HepG2 (cell line): ENCODE data around the gene NCOA7. TPM values are rescaled to one million over a fixed set of nuclear protein-coding genes. Genes with fewer than 3 reads are reported as not detected.

Experiments
- ARID2 ChIP-seq: sonication (generic); formaldehyde crosslinking; IDR thresholded peaks from 2 replicates; pipeline ENCODE4 v1.8.1; 2022; ENCODE audit warnings: mild to moderate bottlenecking, missing genetic modification reagents, borderline replicate concordance
- ELF3 ChIP-seq: IDR thresholded peaks from 2 replicates; pipeline ENCODE4 v1.6.1; 2016; ENCODE audit warnings: missing genetic modification reagents, missing compliant biosample characterization
- EP300 ChIP-seq, 3 experiments: sonication (generic) in 1 of 3; formaldehyde crosslinking in 1 of 3; IDR thresholded peaks; 2 replicates each; pipeline versions ENCODE4 v1.5.1 to v1.6.1; 2011 to 2020; ENCODE audit warnings: low read depth in 2 of 3, low read length in 2 of 3, borderline replicate concordance in 1 of 3, improper control_type of control experiment in 1 of 3, mild to moderate bottlenecking in 1 of 3, missing genetic modification reagents in 1 of 3, moderate library complexity in 1 of 3
- EZH2 ChIP-seq: conservative IDR thresholded peaks from 2 replicates; pipeline ENCODE4 v1.6.1; 2012; ENCODE audit warnings: mild to moderate bottlenecking, low read depth, low read length, moderate library complexity
- HOXD1 ChIP-seq: sonication (generic); formaldehyde crosslinking; IDR thresholded peaks from 2 replicates; pipeline ENCODE4 v1.5.0; 2020; ENCODE audit warnings: missing genetic modification reagents
- MXI1 ChIP-seq: IDR thresholded peaks from 3 replicates; pipeline ENCODE4 v1.6.1; 2012; ENCODE audit warnings: low read depth, low read length, inconsistent platforms, borderline replicate concordance
- PHF20 ChIP-seq: sonication (generic); formaldehyde crosslinking; IDR thresholded peaks from 2 replicates; pipeline ENCODE4 v1.5.0; 2020; ENCODE audit warnings: mild to moderate bottlenecking, missing genetic modification reagents
- SALL1 ChIP-seq: sonication (generic); formaldehyde crosslinking; IDR thresholded peaks from 2 replicates; pipeline ENCODE4 v1.8.0; 2022; ENCODE audit warnings: mild to moderate bottlenecking, missing genetic modification reagents
- TCF12 ChIP-seq, 2 experiments: fragments of 450-650 bp in 1 of 2; sonication (generic) in 1 of 2; formaldehyde crosslinking in 1 of 2; IDR thresholded peaks; 2 replicates each; pipeline versions ENCODE4 v1.6.1 to v1.8.0; 2017 to 2022; ENCODE audit warnings: antibody characterized with exemption in 1 of 2, mild to moderate bottlenecking in 1 of 2, missing genetic modification reagents in 1 of 2, moderate library complexity in 1 of 2
- U2AF1 ChIP-seq: fragments of 200-400 bp; formaldehyde crosslinking; optimal IDR thresholded peaks from 2 replicates; pipeline ENCODE3; 2017; ENCODE audit warnings: mild to moderate bottlenecking, low read depth, low read length
- ZBTB46 ChIP-seq: sonication (generic); formaldehyde crosslinking; IDR thresholded peaks from 2 replicates; pipeline ENCODE4 v1.4.0; 2020; ENCODE audit warnings: mild to moderate bottlenecking, missing genetic modification reagents, borderline replicate concordance
- ZNF24 ChIP-seq: fragments of 450-650 bp; IDR thresholded peaks from 2 replicates; pipeline ENCODE4 v1.6.1; 2017; ENCODE audit warnings: antibody characterized with exemption, mild to moderate bottlenecking
- ZNF383 ChIP-seq: sonication (generic); formaldehyde crosslinking; IDR thresholded peaks from 2 replicates; pipeline ENCODE4 v1.4.0; 2020; ENCODE audit warnings: missing genetic modification reagents, mild to moderate bottlenecking, borderline replicate concordance
- ZNF432 ChIP-seq: sonication (generic); formaldehyde crosslinking; IDR thresholded peaks from 2 replicates; pipeline ENCODE4 v1.5.0; 2020; ENCODE audit warnings: missing genetic modification reagents, mild to moderate bottlenecking, borderline replicate concordance
- ZNF614 ChIP-seq: IDR thresholded peaks from 2 replicates; pipeline ENCODE4 v1.6.1; 2018; ENCODE audit warnings: missing biosample characterization, missing genetic modification reagents, inconsistent platforms, borderline replicate concordance
- ZSCAN12 ChIP-seq: sonication (generic); formaldehyde crosslinking; IDR thresholded peaks from 2 replicates; pipeline ENCODE4 v1.9.0; 2021; ENCODE audit warnings: mild to moderate bottlenecking, missing genetic modification reagents
- ZSCAN30 ChIP-seq: sonication (generic); formaldehyde crosslinking; IDR thresholded peaks from 2 replicates; pipeline ENCODE4 v1.5.0; 2020; ENCODE audit warnings: mild to moderate bottlenecking, missing genetic modification reagents
- polyA plus RNA-seq, 8 experiments: library from polyadenylated mRNA; depleted of rRNA in 3 of 8; stranded (reverse) in 7 of 8; unstranded in 1 of 8; fragments of >200 nt; fragmentation: Illumina TruSeq in 4 of 8; extraction: Trizol in 4 of 8; gene quantifications; 2 replicates each; pipeline versions ENCODE4 v1.2.1 to v1.2.3, GENCODE V29; 2011 to 2016; ENCODE audit warnings: low read depth in 4 of 8, missing spikeins in 1 of 8, mixed read lengths in 1 of 8; ENCODE audit not compliant: insufficient read depth in 1 of 8
- total RNA-seq, 5 experiments: library from RNA; depleted of rRNA; stranded (reverse); fragments of >200 nt; fragmentation: Illumina TruSeq; extraction: Trizol; gene quantifications; 2 replicates each; pipeline ENCODE4 v1.2.3, GENCODE V29; 2016; ENCODE audit warnings: low read depth in 1 of 5
- TF ChIP-seq, protein P1 (sequence below): IDR thresholded peaks from 2 replicates; pipeline ENCODE4 v1.6.1; 2016; ENCODE audit warnings: mild to moderate bottlenecking, missing biosample characterization, missing genetic modification reagents
- TF ChIP-seq, protein P2 (sequence below): sonication (generic); formaldehyde crosslinking; IDR thresholded peaks from 2 replicates; pipeline ENCODE4 v1.5.0; 2020; ENCODE audit warnings: mild to moderate bottlenecking, missing genetic modification reagents, borderline replicate concordance

Gene NCOA7
- total and polyA plus RNA-seq, 2 of the 13 experiments (the other 11 are each of a cell fraction or from before 2014, with no cell fraction given): 13.6 to 20.8 TPM

DNA sequence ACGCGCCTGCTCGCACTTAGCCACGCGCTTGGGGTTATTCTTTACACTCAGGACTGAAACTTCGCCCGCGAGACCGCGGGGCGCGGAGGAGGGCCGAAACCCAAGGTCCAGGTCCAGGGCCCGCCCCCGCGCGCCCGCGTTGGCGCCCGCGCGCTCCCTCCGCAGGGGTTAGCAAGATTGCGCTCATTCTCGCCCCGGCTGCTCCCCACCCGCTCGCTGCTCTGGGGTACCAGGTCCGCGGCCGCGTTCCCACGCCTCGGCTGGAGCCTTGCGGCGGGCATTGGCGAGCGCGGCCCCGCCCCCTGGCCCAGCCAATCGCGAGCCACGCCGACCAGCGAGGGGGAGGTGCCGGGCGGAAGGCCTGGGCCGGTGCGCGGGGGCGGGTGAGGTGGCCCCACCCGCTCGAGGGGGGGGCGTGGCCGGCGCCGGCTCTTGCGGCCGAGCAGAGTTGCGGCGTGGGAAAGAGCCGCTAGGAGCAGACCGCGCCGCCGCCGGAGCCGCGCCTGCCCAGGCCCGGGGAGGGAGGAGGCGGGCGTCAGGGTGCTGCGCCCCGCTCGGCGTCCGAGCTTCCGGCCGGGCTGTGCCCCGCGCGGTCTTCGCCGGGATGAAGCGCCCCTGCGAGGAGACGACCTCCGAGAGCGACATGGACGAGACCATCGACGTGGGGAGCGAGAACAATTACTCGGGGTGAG is 41.4 kb upstream of the NCOA7 start, which contains the start of gene HEY2 (continued):
- TF ChIP-seq EP300 (IDR thresholded peaks at IDR 0.05; ENCODE audit: low read depth in 2 of 2, low read length in 2 of 2) (peak in 1 of 2 experiments; percentile 12; a peak in 1 of 4 replicates), EP300 (CRISPR knock-in tag; IDR thresholded peaks at IDR 0.05; ENCODE audit: borderline replicate concordance) (no peak), ZSCAN30 (CRISPR knock-in tag) (no peak), U2AF1 (no peak), ELF3 (CRISPR knock-in tag) (peak; percentile 60; the same call in 1 of the 2 replicates), MXI1 (peak; percentile 80; the same call in 2 of the 3 replicates), ZSCAN12 (no peak), ZNF614 (CRISPR knock-in tag) (no peak), ZNF24 (no peak), ZNF432 (CRISPR knock-in tag) (no peak), HOXD1 (CRISPR knock-in tag) (no peak; the same call in 1 of the 2 replicates), ZNF383 (no peak), EZH2 (no peak; the same call in 1 of the 2 replicates), ZBTB46 (CRISPR knock-in tag) (no peak), SALL1 (CRISPR knock-in tag) (peak; percentile 90), ARID2 (no peak), PHF20 (CRISPR knock-in tag) (no peak; the same call in 1 of the 2 replicates), TCF12 (IDR thresholded peaks at IDR 0.05) (no peak), TCF12 (CRISPR knock-in tag; IDR thresholded peaks at IDR 0.05) (peak; percentile 10; the same call in 1 of the 2 replicates)
- TF ChIP-seq, protein P1, sequence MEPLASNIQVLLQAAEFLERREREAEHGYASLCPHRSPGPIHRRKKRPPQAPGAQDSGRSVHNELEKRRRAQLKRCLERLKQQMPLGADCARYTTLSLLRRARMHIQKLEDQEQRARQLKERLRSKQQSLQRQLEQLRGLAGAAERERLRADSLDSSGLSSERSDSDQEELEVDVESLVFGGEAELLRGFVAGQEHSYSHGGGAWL: no peak
- TF ChIP-seq, protein P2, sequence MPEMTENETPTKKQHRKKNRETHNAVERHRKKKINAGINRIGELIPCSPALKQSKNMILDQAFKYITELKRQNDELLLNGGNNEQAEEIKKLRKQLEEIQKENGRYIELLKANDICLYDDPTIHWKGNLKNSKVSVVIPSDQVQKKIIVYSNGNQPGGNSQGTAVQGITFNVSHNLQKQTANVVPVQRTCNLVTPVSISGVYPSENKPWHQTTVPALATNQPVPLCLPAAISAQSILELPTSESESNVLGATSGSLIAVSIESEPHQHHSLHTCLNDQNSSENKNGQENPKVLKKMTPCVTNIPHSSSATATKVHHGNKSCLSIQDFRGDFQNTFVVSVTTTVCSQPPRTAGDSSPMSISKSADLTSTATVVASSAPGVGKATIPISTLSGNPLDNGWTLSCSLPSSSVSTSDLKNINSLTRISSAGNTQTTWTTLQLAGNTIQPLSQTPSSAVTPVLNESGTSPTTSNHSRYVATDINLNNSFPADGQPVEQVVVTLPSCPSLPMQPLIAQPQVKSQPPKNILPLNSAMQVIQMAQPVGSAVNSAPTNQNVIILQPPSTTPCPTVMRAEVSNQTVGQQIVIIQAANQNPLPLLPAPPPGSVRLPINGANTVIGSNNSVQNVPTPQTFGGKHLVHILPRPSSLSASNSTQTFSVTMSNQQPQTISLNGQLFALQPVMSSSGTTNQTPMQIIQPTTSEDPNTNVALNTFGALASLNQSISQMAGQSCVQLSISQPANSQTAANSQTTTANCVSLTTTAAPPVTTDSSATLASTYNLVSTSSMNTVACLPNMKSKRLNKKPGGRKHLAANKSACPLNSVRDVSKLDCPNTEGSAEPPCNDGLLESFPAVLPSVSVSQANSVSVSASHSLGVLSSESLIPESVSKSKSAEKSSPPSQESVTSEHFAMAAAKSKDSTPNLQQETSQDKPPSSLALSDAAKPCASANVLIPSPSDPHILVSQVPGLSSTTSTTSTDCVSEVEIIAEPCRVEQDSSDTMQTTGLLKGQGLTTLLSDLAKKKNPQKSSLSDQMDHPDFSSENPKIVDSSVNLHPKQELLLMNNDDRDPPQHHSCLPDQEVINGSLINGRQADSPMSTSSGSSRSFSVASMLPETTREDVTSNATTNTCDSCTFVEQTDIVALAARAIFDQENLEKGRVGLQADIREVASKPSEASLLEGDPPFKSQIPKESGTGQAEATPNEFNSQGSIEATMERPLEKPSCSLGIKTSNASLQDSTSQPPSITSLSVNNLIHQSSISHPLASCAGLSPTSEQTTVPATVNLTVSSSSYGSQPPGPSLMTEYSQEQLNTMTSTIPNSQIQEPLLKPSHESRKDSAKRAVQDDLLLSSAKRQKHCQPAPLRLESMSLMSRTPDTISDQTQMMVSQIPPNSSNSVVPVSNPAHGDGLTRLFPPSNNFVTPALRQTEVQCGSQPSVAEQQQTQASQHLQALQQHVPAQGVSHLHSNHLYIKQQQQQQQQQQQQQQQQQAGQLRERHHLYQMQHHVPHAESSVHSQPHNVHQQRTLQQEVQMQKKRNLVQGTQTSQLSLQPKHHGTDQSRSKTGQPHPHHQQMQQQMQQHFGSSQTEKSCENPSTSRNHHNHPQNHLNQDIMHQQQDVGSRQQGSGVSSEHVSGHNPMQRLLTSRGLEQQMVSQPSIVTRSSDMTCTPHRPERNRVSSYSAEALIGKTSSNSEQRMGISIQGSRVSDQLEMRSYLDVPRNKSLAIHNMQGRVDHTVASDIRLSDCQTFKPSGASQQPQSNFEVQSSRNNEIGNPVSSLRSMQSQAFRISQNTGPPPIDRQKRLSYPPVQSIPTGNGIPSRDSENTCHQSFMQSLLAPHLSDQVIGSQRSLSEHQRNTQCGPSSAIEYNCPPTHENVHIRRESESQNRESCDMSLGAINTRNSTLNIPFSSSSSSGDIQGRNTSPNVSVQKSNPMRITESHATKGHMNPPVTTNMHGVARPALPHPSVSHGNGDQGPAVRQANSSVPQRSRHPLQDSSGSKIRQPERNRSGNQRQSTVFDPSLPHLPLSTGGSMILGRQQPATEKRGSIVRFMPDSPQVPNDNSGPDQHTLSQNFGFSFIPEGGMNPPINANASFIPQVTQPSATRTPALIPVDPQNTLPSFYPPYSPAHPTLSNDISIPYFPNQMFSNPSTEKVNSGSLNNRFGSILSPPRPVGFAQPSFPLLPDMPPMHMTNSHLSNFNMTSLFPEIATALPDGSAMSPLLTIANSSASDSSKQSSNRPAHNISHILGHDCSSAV (CRISPR knock-in tag): no peak
